NCI-H526 (cell line): Measurements from ENCODE around the gene LMO7.

Source experiments
- DNase-seq, 2 experiments: peaks; one replicate each; lab custom pipeline; 2025; lab: John Stamatoyannopoulos, UW

Gene LMO7

GRCh38 chr13:75635828-75636435 lies at the start of gene LMO7:
Gene LMO7 (plus strand): TSS chr13:75636330. CDS start chr13:75636658, 328 bp downstream.
- DNase-seq: peak in 1 of 2 experiments; percentile 83

GRCh38 chr13:75587679-75588078 lies 48.5 kb upstream of the LMO7 start:
- DNase-seq: peak in 1 of 2 experiments; percentile 10

- no peak for DNase-seq
Measured at GRCh38 chr13:75596657-75597182, 39.4 kb upstream of the LMO7 start.

- DNase-seq: no peak
Measured at GRCh38 chr13:75600371-75600770, 35.8 kb upstream of the LMO7 start.

GRCh38 chr13:75603038-75603437 lies 33.1 kb upstream of the LMO7 start:
- DNase-seq: no peak

GRCh38 chr13:75607447-75607846 lies 28.7 kb upstream of the LMO7 start:
- DNase-seq: no peak

- DNase-seq: no peak
Measured at GRCh38 chr13:75610466-75610865, 25.7 kb upstream of the LMO7 start.

GRCh38 chr13:75612354-75612753 lies 23.8 kb upstream of the LMO7 start:
- no peak for DNase-seq

- DNase-seq: no peak
Measured at GRCh38 chr13:75617230-75617629, 18.9 kb upstream of the LMO7 start.

GRCh38 chr13:75618308-75618707 lies 17.8 kb upstream of the LMO7 start:
- DNase-seq: no peak

- no peak for DNase-seq
Measured at GRCh38 chr13:75620020-75620419, 16.1 kb upstream of the LMO7 start.

GRCh38 chr13:75621147-75621546 lies 15.0 kb upstream of the LMO7 start:
- DNase-seq: no peak

GRCh38 chr13:75628801-75629200 lies 7.3 kb upstream of the LMO7 start:
- no peak for DNase-seq

- DNase-seq: no peak
Measured at GRCh38 chr13:75633285-75633684, 2.8 kb upstream of the LMO7 start.

- no peak for DNase-seq
Measured at GRCh38 chr13:75635101-75635827, 866 bp upstream of the LMO7 start.

GRCh38 chr13:75636436-75637180 lies 478 bp downstream of the LMO7 start:
- DNase-seq: peak; percentile 59 to 83

- DNase-seq: peak in 1 of 2 experiments; percentile 42
Measured at GRCh38 chr13:75637181-75637750, 1.1 kb downstream of the LMO7 start.

- DNase-seq: no peak
Measured at GRCh38 chr13:75639454-75639853, 3.3 kb downstream of the LMO7 start.

- DNase-seq: no peak
Measured at GRCh38 chr13:75641026-75641425, 4.9 kb downstream of the LMO7 start.

- no peak for DNase-seq
Measured at GRCh38 chr13:75643182-75643581, 7.1 kb downstream of the LMO7 start.

GRCh38 chr13:75643693-75644092 lies 7.6 kb downstream of the LMO7 start:
- no peak for DNase-seq

- no peak for DNase-seq
Measured at GRCh38 chr13:75645141-75645540, 9.0 kb downstream of the LMO7 start.
